ENCODE data around the gene GGCX. TPM values are rescaled to one million over a fixed set of nuclear protein-coding genes. Genes with fewer than 3 reads are reported as not detected.
"Not testable (repeated sequence)": the region's sequence is repeated elsewhere in the genome, so short reads cannot be mapped to it uniquely, and the experiment has no call there.

Gene GGCX
- total RNA-seq, 1 donor from 2014 or later, result 30.8 TPM

DNA sequence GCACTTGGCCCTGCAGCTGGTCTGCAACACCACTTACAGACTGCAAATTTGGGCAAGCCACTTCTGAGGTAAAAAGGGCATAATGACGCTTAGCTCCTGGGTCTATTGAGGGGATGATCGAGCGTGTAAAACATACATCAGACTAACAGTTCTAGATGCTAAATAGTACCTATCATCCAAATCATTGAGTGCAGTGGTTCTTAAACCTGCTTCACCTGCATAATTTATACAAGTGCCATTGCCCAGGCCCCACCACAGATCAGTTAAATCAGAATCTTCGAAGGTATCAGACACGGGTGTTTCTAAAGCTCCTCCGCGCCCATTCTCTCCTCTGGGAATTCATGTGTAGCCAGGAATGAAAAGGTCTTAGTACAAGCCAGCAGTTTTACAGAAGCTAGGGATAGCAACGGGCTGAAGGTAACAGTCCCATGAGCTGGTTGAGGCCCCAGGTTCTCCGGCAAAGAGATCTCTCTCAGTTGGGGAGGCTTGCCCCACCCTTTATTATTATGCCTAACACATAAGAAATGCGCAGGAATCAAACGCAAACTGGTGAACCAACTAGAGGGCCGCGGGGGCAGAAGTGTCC is 33.5 kb upstream of the GGCX start:
- no peak for DNase-seq (ENCODE audit: extremely low read depth, low read depth, low spot score)

DNA sequence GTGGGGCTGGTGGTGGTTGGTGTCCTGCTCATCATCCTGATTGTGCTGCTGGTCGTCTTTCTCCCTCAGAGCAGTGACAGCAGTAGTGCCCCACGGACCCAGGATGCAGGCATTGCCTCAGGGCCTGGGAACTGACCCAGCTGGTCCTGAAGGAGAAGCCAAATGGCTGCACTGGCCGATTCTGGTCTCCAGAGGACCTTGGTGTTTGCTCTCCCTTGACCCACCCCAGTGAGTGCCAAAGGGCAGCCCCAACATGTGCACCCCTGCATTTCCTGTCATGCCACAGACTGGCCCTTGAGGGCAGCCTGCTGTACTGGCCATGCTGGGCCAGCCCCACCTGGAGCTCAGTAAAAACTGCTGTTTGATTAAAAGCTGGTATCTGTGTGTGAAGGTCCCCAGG is 31.7 kb upstream of the GGCX start:
- DNase-seq (ENCODE audit: extremely low read depth, low read depth, low spot score), result no peak

DNA sequence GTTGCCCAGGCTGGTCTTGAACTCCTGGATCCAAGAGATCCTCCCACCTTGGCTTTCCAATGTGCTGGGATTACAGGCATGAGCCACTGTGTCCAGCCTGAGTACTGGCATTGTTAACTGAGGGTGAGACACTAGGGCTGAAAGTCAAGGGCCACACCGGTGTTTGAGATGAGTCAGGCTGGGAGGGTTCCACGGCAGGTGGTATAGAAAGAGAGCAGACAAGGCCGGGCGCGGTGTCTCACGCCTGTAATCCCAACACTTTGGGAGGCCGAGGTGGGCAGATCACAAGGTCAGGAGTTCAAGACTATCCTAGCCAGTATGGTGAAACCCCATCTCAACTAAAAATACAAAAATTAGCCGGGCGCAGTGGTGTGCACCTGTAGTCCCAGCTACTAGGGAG is 31.0 kb upstream of the GGCX start:
- DNase-seq (ENCODE audit: extremely low read depth, low read depth, low spot score), result not testable (repeated sequence)

DNA sequence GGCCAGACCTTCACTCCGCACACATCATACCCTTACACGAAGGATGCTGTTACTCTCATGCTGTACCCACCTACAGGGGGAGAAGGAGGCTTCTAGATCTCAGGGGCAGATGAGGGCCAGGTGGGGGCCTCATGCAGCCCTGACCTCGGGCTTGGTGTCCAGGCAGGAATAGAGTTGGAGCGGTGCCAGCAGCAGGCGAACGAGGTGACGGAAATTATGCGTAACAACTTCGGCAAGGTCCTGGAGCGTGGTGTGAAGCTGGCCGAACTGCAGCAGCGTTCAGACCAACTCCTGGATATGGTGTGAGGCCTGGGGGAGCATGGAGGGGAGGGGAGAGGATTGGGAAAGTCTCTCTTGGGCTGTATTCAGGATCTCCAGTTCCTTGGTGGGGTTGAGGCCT is 30.3 kb upstream of the GGCX start:
- DNase-seq (ENCODE audit: extremely low read depth, low read depth, low spot score), result no peak

DNA sequence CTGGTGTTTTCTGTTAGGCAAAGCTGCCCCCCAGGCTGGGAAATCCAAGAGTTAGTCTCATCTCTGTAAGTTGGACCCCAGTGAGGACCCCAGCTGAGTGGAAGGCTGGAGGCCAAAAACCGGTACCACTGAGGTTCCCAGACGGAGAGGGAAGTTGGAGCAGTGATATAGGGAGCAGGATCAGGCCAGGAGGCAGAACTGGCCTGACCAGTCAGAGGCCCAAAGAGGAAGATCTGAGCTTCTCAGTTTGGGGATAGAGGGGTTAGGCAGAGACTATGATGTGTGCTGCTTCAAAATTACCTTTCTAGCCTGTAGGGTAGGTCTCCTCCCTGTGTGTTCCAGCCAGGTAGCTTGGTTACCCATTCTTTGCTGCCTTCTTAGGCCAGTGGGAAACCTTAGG is 29.7 kb upstream of the GGCX start:
- no peak for DNase-seq (ENCODE audit: extremely low read depth, low read depth, low spot score)

DNA sequence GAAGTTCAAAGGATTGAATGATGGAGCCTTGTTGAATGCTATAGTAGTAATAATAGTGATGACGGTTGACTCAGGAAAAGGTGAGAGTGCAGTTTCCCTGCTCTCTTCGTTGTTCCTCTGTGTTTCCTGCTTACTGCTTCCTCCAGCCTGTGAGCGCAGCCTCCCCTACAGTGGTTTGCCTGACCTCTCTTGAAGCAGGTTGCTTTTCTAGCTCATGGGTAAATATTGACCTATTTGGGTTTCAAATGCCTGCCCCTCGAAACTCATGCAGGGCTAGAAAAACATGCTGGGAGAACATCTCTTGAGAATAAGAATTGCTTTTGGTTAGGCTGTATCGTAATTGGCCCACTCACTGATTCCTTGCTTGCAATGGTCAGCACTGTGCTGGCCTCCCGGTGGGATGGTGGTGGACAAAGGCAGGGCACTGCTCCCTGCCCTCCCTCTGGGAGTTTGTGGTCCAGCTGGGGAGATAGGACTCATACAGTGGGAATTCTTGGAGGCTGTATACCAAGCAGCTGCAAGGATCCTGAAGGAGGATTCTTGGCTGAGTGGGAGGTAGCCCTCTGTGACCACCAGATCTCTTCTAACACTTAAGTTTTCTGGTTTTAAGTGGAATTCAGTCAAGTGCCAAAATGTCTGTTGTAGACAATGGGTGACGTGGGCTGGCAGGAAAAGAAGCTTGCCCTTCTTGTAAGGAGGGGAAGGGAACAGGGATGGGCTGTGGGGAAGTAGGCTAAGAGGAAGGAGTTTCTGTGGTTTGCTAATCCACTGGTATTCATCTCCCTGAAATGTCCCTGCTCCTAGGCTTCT is 28.9 kb upstream of the GGCX start:
- no peak for DNase-seq (ENCODE audit: extremely low read depth, low read depth, low spot score)

DNA sequence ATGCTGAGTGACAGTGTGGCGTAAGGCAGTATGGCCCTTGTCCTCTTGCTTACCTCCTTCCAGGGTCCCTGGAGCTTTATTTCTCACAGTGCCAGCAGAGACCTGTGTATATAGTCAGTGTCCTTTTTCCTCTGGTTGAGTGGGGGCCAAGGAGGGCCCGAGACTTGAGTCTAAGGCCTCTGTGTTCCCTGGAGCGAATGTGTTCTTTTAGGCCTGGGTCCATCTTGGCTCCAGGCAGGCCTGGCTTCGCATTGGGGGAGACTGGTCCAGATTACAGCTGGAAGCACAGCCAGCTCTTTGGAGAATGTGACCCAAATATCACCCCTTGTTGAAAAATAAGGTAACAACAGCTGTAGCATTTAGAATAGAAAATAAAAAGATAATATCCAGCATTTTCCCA is 27.9 kb upstream of the GGCX start:
- DNase-seq (ENCODE audit: extremely low read depth, low read depth, low spot score), result no peak

DNA sequence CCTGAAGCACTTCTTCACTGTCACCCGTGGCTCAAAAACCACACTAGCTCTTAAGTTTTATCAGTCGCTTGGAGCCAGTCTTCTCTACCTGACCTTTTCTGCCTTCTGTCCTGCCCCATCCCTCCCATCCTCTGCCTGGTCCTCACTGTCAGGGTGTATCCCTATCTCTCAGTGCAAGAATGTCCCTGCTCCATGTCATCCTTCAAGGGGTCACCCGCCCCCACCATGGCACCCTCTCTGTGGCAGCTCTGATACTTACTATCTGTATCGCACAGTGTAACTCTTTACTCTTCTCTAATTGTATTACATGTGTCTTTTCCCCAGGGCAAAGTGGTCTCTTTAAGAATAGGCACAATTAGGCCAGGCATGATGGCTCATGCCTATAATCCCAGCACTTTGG is 27.4 kb upstream of the GGCX start:
- DNase-seq (ENCODE audit: extremely low read depth, low read depth, low spot score), result no peak

DNA sequence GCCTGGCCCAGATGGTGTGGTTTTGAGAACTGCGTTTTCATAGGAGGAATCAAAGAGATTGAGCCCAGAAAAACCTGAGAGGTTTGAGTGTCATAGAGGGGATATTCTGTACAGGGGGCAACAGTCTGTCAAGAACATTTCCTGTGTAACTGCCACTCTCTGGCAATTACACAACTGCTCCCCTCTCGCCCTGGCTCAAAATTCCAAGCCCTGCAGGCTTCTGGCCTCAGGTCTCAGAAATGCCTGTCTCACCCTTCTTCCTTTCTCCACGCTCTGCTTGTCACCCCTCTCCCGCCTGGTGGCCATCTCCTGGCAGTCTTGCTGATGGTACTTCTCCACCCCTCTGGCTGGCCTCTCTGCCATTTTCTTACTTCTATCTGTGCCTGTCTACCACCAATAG is 26.9 kb upstream of the GGCX start:
- no peak for DNase-seq (ENCODE audit: extremely low read depth, low read depth, low spot score)

DNA sequence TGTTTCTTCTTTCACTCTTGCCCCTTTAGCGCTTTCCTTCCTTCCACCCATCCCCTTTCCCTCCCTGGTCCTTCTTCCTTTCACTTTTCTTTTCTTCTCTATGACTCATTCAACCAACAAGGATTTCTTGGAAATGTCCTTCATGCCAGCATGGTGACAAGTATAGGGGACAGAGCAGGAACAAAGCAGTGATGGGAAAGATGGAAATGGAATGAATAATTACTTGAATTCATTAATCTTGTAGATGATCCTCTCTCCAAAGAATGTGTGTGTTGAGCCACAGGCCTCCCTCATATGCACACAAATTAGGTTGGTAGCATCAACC is 24.4 kb upstream of the GGCX start:
- DNase-seq (ENCODE audit: extremely low read depth, low read depth, low spot score), result no peak

DNA sequence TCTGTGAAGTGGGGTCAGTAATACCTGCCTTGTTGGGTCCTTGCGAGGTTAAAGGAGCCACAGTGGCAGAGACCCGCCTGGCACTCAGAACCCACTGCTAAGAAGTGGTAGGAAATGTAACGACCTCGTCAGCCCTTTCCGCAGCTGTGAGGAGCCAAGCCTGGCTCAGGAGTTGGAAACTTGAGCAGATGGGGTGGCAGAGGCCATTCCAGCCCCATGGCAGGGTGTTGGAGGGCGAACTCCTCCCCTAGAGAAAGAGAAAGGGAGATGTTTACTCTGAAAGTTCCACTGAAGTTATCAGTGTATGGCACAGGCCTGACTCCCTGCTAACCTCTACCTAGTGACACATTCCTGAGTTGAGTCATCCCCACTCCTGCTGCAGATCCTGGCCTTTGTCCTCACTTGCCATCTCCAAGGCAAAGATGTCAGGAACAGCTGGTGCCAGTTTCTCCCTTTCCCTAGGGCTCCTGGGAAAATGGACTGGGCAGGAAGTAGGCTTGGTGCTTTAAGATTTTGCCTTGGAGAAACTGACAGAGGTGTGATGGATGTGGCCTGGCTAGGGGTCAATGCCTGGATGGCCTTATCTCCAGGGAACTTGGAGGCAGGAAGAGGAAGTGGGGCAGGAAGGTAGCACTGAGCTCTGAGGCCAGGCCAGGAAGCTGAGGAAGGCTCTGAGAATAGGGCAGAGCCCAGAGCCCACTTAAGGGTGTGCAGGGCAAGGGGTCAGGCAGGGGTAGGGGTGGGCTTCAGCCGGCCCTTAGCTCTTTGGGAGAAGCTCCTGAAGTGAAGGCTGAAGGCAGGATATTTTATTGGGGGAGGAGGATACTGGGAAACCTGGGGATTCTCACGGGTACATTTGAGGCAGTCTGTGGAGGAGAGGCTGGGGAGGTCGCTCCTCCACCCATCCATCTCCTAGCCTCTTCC is 23.8 kb upstream of the GGCX start:
- DNase-seq (ENCODE audit: extremely low read depth, low read depth, low spot score), result peak; percentile 70

DNA sequence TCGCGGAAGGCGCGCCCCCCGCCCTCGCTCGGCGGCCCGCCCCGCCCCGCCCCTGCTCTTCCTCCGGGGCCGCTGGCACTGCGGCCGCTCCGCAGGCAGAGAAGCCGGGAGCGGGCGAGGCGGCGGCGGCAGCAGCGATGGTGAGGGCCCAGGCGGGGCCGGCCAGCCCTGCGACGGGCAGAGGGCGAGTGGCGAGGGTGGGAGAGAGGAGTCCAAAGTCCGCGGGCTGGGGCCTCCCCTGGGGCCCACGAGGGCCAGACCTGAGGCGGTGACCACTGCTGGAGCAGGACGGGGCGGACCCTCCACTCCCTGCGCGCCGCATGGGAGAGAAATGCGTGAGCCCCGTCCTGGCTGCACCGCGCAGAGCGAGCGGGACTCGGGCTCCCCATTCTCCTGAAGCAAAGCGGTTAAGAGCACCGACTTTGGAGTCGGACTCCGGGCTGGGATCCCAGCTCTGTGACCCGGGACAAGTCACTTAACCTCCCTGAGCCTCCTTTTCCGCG is 23.1 kb upstream of the GGCX start, which contains the start of gene VAMP5:
VAMP5 (plus strand) TSS at position 78 of the 503 bp plus-strand sequence; CDS start at position 138, 60 bp downstream.
- DNase-seq (ENCODE audit: extremely low read depth, low read depth, low spot score), result no peak

DNA sequence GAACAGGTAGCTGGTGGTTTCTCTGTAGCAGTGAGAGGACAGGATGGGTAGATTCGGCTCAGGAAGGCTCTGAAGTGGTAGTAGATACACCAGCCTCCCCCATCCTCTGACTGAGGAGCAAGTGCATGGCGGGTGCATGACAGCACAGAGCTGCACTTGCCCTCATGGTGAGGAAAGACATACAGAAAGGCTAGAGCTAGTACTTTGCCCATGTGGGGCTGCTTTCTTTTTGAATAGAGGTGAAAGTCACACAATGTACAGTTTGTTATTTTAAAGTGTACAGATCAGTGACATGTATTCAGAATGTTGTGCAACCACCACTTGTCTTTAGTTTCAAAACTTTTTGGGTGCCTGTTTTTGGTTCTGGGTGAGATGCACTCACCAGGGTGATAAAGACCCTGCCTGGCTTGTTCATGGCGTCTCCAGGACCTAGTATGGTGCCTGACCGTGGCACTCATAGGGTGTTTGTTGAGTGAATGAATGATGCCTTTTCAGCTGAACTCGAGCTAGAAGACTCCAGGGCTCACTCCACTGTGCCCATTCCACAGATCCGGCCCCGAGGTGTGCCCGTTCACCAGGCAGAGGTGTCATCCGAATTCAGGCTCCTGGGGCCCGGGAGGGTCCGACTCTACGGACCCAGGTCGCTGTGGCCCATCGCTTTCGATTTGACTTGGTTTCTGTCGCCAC is 22.5 kb upstream of the GGCX start:
- DNase-seq (ENCODE audit: extremely low read depth, low read depth, low spot score), result no peak

DNA sequence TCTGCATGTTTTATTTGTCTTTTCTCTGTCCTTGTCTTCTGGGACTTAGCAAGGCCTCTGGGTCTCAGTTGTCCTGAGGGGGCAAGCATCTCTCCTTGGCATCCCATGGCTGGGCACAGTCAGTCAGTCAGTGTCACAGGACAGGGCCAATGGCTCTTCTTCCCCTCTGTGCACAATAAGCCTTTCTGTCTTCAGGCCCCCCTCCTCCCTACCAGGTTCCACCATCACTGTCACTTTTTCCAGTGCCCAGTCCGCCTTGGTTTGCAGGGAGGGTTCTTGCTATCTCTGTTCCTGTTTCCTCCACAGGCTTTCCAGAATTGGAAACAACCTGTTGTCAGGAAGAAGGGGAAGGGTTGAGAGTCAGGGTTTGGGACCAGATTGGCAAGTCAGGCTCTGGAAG is 21.2 kb upstream of the GGCX start:
- DNase-seq (ENCODE audit: extremely low read depth, low read depth, low spot score), result no peak

DNA sequence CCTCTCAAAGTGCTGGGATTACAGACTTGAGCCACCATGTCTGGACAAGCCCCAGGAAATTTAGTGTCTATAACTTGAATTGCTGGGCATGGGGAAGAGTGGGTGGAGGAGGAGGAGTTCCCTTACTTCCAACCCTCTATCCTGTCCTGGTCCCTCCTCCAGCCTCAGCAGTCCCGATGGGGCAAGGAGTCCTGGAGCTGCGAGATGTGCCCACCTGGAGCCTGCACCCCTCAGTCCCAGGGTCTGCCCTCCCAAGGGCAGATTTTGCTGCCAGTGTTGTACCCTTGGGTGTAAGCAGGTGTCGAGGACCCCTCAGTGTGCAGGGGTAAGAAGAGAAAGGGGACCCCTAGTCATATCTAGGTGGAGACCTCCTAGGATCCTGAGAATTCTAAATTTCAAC is 18.9 kb upstream of the GGCX start:
- no peak for DNase-seq (ENCODE audit: extremely low read depth, low read depth, low spot score)

DNA sequence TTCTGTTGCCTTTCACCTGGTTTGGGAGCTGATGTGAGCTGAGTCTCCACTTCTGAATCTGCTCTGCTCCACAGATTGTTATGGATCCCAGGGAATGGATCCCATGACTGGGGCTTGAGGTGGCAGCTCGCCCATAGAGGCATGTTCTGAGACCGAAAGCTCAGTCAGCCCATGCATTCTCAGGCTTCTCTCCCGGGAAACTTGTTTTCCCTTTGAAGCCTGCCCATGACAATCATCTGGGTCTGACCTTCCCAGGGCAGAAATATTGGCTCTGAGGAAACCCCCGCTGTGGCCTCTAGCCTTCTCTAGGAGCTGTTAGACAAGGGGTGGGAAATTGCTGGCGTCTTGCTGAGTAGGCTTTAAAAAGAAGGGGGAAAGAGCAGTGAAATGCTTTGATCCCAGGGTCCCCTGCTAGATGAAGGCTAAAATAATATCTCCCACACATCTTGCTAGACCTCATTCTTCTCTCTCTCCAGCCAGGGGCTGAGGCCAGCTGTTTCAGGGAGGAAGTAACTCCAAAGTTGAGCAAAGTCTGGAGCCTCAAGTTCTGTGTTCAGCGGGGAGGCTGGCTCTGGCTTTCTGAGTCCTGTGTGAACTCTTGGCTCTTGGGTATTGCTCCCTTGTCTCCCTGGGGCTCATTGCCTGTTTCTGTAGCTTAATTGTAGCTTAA is 18.1 kb upstream of the GGCX start:
- DNase-seq (ENCODE audit: extremely low read depth, low read depth, low spot score), result no peak

DNA sequence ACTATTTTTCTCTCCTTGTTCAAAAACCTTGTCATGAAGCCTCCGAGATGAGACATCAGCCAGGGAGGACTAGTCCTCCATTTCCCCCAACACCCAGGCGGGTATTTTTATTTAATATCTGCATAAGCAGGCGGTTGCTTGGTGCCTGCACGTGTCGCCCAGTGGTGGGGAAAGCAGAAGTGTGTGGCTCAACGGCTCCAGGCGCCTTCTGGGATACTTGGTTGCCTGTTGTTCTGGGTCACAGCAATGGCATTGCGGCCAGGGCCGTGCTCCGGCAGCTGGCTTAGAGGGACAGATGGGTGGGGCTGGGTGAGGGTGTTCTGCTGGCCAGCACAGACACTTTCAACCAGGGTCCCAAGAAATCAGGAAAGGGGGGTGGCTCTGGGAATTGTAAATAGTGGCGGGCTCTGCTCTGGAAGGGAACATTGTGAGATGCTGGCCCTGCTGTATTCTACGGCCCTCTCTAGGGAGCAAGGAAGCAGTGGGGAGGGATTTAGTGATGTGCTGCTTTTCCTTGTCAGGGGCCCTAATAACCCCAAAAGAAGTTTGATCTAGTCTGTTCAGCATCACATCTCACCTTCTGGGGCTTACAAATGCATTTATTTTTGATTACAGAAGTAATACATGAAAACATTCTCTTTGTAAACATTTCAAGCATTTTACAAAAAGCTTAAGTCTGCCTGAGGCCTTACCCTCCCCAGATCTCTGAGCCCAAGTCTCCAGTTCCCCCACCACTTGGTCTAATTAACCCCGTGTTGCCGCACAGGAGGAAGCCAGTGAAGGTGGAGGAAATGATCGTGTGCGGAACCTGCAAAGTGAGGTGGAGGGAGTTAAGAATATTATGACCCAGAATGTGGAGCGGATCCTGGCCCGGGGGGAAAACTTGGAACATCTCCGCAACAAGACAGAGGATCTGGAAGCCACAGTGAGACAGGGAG is 17.2 kb upstream of the GGCX start:
- DNase-seq (ENCODE audit: extremely low read depth, low read depth, low spot score), result no peak

DNA sequence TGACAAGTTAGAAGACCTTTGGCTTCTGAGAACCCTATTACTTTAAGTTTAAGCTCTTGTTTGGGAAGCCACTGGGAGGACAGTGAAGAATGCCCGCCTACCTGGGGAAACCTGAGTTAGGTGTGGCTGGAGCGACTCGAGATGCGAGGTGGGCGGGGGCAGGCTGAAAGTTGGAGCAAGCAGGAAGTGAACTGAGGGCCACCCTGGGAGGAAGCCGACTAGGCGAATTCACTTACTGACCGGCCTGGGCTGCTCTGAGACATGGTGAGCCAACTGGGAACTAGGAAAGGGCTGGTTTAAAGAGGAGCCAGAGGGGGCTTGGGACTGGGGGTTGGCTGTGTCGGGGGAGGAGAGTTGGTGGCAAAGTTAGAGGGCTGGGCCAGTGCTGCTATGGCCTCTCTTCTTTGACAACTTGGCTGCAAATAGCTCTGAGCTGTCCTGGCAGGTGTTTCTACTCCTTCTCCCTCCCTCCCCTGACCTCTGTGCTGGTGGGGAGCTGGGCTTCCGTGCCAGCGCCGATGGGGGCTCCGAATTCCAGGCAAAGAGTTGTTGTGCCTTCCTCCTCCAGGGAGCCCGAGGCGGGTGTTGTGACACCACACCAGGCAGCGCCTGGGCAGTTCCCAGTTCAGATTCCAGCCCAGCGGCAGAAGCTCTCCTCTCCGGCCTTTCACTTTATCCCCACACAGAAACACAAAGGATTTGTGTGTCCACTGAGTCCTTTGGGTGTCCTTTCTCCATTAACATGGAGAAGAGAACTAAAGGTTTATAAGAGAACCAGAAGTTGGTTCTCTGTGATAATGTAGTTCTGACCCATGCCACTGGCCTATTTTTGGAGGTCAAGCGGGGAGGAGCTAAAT is 16.3 kb upstream of the GGCX start, which contains the start of gene VAMP8:
VAMP8 (plus strand) TSS at position 201 of the 857 bp plus-strand sequence; CDS start at position 262, 61 bp downstream.
- DNase-seq (ENCODE audit: extremely low read depth, low read depth, low spot score), result no peak

Data from glomerular endothelial cell (primary cell).